ENCODE measurements around the gene WDR90.

DNA sequence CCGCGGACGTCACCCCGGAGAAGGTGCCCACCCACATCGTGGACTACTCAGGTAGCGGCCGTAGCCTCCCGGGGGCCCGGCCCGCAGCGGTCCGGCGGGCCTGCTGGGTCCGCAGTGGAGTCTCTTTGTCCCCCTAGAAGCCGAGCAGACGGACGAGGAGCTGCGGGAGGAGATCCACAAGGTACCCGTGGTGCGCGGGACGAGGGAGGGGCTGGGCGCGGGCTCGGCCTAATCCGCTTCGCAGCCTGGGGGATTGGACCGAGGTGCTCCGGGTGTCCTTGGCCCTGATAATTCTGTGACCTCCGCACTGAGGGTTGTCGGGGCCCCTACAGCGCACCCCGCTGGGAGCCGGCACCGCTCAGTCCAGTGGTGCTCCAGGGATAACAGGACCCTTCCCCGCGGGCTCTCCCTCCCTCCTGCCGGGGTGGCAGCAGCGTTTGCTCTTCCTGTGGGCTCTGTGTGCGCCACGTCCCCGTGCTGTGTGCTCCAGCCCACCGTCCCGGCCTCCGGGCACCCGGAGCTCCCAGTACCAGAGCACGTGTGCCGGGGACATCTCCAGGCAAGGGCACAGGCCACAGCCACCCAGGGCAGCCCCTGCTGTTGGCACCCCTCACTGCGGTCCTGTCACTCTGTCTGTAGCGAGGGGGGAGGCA is 19.5 kb downstream of the WDR90 start:
- no peak for TF ChIP-seq EHMT2 (IDR thresholded peaks at IDR 0.05; ENCODE audit: low read depth)
- TF ChIP-seq, protein P1, sequence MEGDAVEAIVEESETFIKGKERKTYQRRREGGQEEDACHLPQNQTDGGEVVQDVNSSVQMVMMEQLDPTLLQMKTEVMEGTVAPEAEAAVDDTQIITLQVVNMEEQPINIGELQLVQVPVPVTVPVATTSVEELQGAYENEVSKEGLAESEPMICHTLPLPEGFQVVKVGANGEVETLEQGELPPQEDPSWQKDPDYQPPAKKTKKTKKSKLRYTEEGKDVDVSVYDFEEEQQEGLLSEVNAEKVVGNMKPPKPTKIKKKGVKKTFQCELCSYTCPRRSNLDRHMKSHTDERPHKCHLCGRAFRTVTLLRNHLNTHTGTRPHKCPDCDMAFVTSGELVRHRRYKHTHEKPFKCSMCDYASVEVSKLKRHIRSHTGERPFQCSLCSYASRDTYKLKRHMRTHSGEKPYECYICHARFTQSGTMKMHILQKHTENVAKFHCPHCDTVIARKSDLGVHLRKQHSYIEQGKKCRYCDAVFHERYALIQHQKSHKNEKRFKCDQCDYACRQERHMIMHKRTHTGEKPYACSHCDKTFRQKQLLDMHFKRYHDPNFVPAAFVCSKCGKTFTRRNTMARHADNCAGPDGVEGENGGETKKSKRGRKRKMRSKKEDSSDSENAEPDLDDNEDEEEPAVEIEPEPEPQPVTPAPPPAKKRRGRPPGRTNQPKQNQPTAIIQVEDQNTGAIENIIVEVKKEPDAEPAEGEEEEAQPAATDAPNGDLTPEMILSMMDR (IDR thresholded peaks at IDR 0.05): no peak
- TF ChIP-seq, protein P2, sequence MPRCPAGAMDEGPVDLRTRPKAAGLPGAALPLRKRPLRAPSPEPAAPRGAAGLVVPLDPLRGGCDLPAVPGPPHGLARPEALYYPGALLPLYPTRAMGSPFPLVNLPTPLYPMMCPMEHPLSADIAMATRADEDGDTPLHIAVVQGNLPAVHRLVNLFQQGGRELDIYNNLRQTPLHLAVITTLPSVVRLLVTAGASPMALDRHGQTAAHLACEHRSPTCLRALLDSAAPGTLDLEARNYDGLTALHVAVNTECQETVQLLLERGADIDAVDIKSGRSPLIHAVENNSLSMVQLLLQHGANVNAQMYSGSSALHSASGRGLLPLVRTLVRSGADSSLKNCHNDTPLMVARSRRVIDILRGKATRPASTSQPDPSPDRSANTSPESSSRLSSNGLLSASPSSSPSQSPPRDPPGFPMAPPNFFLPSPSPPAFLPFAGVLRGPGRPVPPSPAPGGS (IDR thresholded peaks at IDR 0.05): no peak
- TF ChIP-seq HDAC2 (IDR thresholded peaks at IDR 0.05): no peak
